ENCODE results near the gene ABCG2.

The ABCG2 gene

DNA sequence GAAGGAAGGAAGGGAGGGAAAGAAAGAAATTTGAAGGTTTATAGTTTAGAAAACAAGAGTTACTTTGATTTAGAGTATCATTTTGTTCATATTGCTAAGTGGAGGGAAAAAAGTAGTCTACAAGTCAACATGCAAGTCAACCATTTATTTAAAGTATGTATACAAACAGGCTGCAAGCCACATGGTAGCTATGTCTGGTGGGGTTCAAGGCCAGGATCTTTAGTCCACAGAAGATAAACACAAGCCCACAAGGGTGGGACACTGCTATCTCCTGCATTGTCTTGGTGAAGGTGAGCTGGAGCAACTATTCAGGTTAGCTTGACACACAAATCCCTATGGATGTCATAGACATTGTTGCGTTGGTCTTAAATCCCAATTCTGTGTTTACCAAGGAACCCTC, 71.4 kb downstream of the ABCG2 start:
- no peak overlapping the region for H3K4me3 ChIP-seq (replicated peaks; ENCODE audit: low read depth, low read length)
- no peak for TF ChIP-seq CTCF (IDR thresholded peaks at IDR 0.05; ENCODE audit: low read depth, low read length, missing control alignments)
- no peak for DNase-seq (ENCODE audit: extremely low read depth, low read depth)

GRCh38 chr4:88080626-88081025, 77.8 kb downstream of the ABCG2 start:
- no peak for DNase-seq (ENCODE audit: extremely low read depth, low read depth)
- H3K4me3 ChIP-seq (replicated peaks; ENCODE audit: low read depth, low read length): no peak overlapping the region
- TF ChIP-seq CTCF (IDR thresholded peaks at IDR 0.05; ENCODE audit: low read depth, low read length, missing control alignments): no peak

DNA sequence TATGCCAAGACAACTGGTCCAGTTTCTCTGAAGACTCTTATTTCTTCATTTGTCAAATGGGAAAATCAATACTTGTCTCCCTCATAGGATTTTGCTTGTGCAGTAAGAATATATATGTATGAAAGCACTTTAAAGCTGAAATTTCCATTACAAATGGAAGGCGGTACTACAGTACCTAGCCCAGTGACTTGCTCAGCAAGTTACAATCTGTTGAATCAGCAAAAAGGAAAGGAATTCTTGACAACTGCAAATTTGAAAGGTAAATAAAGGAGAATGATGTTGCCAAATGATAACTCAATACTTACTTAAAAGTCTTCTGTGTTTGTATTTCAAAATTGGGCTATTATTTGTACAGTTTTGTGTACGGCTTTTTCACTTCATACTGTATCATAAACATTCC, 79.9 kb downstream of the ABCG2 start:
- H3K4me3 ChIP-seq (replicated peaks; ENCODE audit: low read depth, low read length): no peak overlapping the region
- no peak for TF ChIP-seq CTCF (IDR thresholded peaks at IDR 0.05; ENCODE audit: low read depth, low read length, missing control alignments)
- no peak for DNase-seq (ENCODE audit: extremely low read depth, low read depth)

DNA sequence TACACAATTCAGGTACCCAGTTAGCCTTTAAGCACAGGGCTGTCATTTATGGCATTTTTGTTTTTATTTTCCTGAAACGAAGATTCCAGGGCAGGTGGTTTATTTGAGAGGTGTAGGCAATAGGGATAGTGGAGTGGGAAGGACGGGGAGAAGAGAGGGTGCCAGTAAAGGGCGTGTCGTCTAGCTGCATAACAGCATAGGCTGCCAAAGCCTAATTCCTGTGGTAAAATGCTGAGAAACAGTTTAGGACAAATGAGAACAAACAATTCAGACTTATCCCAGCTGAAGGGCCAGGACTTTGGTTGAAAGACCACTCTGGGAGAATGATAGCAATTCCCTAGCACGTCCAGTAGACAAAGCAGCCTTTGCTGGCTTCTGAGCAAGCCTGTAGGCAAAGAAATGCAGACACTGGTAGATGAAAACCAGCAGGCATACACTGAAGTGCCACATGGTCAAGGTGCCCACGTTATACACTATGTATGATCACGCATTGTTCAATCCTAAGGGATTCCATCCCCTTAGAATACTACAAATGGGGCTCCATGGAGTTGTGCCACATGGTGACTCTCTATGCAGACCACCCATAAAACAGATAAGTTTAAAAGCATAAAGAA, 80.4 kb downstream of the ABCG2 start:
- no peak overlapping the region for H3K4me3 ChIP-seq (replicated peaks; ENCODE audit: low read depth, low read length)
- TF ChIP-seq CTCF (IDR thresholded peaks at IDR 0.05; ENCODE audit: low read depth, low read length, missing control alignments): no peak
- no peak for DNase-seq (ENCODE audit: extremely low read depth, low read depth)

DNA sequence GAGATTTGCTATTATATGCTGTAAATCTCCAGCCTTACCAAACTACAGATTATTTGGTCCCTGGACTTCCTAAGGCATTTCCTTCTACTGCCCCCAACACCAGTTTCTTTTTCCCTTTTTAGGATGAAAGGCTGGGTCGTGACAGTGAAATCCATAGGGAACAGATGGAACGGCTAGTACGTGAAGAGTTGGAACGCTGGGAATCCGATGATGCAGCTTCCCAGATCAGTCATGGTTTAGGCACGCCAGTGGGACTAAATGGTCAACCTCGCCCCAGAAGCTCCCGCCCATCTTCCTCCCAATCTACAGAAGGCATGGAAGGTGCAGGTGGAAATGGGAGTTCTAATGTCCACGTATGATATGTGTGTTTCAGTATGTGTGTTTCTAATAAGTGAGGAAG, 83.1 kb downstream of the ABCG2 start:
- H3K4me3 ChIP-seq (replicated peaks; ENCODE audit: low read depth, low read length): no peak overlapping the region
- no peak for DNase-seq (ENCODE audit: extremely low read depth, low read depth)
- no peak for TF ChIP-seq CTCF (IDR thresholded peaks at IDR 0.05; ENCODE audit: low read depth, low read length, missing control alignments)

- TF ChIP-seq CTCF (IDR thresholded peaks at IDR 0.05; ENCODE audit: low read depth, low read length, missing control alignments): no peak
- no peak overlapping the region for H3K4me3 ChIP-seq (replicated peaks; ENCODE audit: low read depth, low read length)
Observed at GRCh38 chr4:88070031-88070430, 88.4 kb downstream of the ABCG2 start.

GRCh38 chr4:88064410-88064809, 94.0 kb downstream of the ABCG2 start:
- TF ChIP-seq CTCF (IDR thresholded peaks at IDR 0.05; ENCODE audit: low read depth, low read length, missing control alignments): no peak
- DNase-seq (ENCODE audit: extremely low read depth, low read depth): no peak
- H3K4me3 ChIP-seq (replicated peaks; ENCODE audit: low read depth, low read length): no peak overlapping the region

More at GRCh38 chr4:88070031-88070430, 88.4 kb downstream of the ABCG2 start:
- no peak for DNase-seq (ENCODE audit: extremely low read depth, low read depth)

All from HFF-Myc (cell line).